ENCODE measurements around the gene PARD6B.

Gene PARD6B

GRCh38 chr20:50726955-50727791 is 4.2 kb upstream of the PARD6B start:
- Mint-ChIP-seq H3K27me3 (no peaks in the 10 kb centered on the region), H3K9me3 (no peaks in the 10 kb centered on the region), H3K27ac (no peak overlapping the region), H3K36me3 (no peaks in the 10 kb centered on the region), H3K4me3 (no peak overlapping the region), H3K4me1 (peaks cover 8% of the 10 kb centered on the region)
- no peak for ATAC-seq

GRCh38 chr20:50727792-50728485 is 3.4 kb upstream of the PARD6B start:
- no peaks in the 10 kb centered on the region for H3K36me3 Mint-ChIP-seq
- no peak for ATAC-seq

DNA sequence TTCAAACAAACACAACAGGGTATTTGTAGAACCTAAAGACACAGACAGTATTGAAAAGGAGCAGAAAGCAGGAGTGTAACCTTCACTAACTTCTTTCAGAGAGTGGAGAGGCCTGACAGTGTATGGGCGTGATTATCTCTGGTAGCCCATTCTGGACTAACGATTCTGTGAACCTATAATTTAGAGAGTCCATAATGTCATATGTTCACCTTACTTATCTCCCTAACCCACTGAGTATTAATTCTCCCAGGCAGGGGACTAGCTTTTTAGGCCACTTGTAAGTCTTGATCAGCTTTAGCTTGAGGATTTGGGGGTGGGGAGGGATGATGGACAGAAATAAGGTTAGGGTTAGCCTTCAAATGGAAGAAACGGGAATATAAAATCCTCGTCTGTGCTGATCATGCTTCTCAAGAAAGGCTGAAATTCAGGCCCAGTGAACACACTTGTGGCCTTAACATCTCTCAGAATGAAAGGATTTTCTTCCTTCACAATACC is 2.8 kb upstream of the PARD6B start:
- no peak overlapping the region for H3K27ac Mint-ChIP-seq
- H3K4me1 Mint-ChIP-seq = peaks cover 17% of the 10 kb centered on the region
- ATAC-seq = no peak
- H3K36me3 Mint-ChIP-seq = no peaks in the 10 kb centered on the region
- H3K9me3 Mint-ChIP-seq = no peaks in the 10 kb centered on the region
- H3K27me3 Mint-ChIP-seq = no peaks in the 10 kb centered on the region
- H3K4me3 Mint-ChIP-seq = no peak overlapping the region

More at GRCh38 chr20:50727792-50728485, 3.4 kb upstream of the PARD6B start:
- Mint-ChIP-seq H3K27ac (no peak overlapping the region), H3K4me1 (peaks cover 16% of the 10 kb centered on the region), H3K27me3 (no peaks in the 10 kb centered on the region), H3K4me3 (no peak overlapping the region), H3K9me3 (no peaks in the 10 kb centered on the region)

DNA sequence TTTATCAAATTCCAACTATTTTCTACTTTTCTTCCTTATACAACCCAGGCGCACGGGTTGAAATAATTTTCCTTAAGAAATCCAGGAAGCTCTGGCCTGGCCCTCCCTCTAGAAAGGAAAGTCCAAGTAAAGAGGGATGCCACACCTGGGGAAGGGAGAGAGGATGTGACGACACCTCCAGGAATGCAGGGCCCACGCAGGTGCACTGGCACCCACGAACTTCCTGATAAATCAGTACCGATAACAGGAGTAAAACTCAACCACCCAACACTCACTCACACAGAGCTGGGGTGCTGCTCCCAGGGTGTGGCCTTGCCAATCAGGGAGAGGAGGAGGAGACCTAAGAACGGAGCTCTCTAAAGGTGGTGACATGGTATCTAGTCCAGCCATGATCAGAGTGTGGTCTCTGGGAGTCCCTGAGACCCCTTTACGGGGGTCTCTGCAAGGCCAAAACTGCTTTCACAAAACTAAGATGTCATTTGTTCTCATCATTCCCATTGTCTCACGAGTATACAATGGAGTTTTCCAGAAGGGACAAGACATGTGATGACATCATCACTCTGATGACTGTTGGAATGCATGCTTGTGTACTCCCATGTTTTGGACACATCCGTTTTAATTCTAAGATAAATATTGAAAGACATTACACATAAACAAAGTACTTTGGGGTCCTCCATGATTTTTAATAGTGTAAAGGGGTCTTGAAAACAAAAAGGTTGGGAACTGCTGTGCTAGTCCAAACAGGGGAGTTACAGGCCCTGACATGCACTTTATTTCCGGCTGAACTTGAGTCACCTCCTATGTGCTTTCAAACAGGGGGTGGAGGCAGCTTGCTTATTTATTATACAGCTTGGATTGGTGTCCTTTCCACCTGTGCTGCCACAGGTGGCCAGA is 2.2 kb upstream of the PARD6B start:
- H3K27ac Mint-ChIP-seq = no peak overlapping the region
- H3K9me3 Mint-ChIP-seq = no peaks in the 10 kb centered on the region
- no peak overlapping the region for H3K4me3 Mint-ChIP-seq
- no peaks in the 10 kb centered on the region for H3K36me3 Mint-ChIP-seq
- H3K27me3 Mint-ChIP-seq = no peaks in the 10 kb centered on the region
- ATAC-seq = no peak
- H3K4me1 Mint-ChIP-seq = peaks cover 17% of the 10 kb centered on the region

- no peaks in the 10 kb centered on the region for H3K9me3 Mint-ChIP-seq
- peak overlapping the region; percentile 68 for H3K27ac Mint-ChIP-seq
- H3K27me3 Mint-ChIP-seq = no peaks in the 10 kb centered on the region
- ATAC-seq = no peak
- peak overlapping the region; percentile 84 for H3K4me3 Mint-ChIP-seq
- no peaks in the 10 kb centered on the region for H3K36me3 Mint-ChIP-seq
- peaks cover 20% of the 10 kb centered on the region for H3K4me1 Mint-ChIP-seq
These were observed 1.2 kb upstream of the PARD6B start for GRCh38 chr20:50729901-50730764.

DNA sequence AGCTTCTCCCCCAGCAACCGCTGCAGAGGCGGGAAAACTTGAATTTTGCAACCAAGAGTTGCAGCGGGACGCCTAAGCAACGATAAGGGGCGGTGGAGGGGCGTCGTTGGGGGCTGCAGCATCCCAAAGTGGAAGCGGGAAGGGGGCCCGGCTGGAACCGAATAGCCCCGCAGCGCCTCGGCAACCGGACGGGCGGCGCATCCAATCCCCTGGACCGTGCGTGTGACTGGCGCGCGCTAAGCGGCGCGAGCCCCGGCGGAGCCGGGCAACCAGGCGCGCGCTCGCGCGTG is 670 bp upstream of the PARD6B start:
- Mint-ChIP-seq H3K27ac (peak overlapping the region; percentile 68), H3K4me3 (peak overlapping the region; percentile 84), H3K9me3 (no peaks in the 10 kb centered on the region), H3K4me1 (peaks cover 25% of the 10 kb centered on the region), H3K27me3 (no peaks in the 10 kb centered on the region), H3K36me3 (peaks cover under 1% of the 10 kb centered on the region)
- no peak for ATAC-seq

DNA sequence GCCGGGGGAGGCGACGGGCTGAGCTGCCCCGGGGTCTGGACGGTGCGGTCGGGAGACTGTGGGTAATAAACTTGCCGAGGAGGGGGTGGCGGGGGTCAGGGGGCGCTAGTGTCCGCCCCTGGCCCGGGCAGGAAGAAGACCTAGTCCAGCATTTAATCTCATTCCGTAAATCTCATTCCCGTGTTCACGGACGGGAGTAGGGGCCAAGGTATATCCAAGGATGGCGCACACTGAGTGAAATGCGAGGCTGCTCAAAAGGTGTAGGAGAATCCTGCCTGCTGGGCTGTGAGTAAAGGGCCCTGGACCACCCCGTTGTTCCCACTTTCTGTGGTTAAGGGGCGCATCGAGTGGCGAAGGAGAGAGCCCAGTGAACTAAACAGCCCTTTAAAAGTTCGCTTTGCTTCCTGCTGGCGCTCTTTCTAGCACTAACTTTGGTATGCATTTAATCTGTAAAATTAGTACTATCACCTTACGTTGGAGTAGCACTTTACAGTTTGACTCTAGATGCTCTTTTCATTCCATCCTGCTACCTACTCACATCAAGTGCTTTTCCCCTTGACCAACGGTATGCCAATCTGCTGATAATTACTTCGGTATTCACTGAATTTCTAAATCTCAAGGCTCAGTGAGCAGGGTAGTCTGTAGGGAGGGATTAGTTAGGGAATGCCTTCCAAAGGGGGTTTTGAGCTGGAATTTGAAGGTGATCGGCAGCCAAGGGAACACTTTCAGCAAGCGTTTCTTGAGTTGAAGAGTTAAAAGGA is 730 bp downstream of the PARD6B start:
- peaks cover 31% of the 10 kb centered on the region for H3K4me1 Mint-ChIP-seq
- peak overlapping the region; percentile 84 for H3K4me3 Mint-ChIP-seq
- H3K27ac Mint-ChIP-seq = peak overlapping the region; percentile 68
- no peak for ATAC-seq
- H3K27me3 Mint-ChIP-seq = no peaks in the 10 kb centered on the region
- no peaks in the 10 kb centered on the region for H3K9me3 Mint-ChIP-seq
- H3K36me3 Mint-ChIP-seq = peaks cover 8% of the 10 kb centered on the region

GRCh38 chr20:50733644-50734349 is 2.4 kb downstream of the PARD6B start:
- H3K27me3 Mint-ChIP-seq = no peaks in the 10 kb centered on the region
- no peak overlapping the region for H3K27ac Mint-ChIP-seq
- peaks cover 31% of the 10 kb centered on the region for H3K4me1 Mint-ChIP-seq
- no peaks in the 10 kb centered on the region for H3K9me3 Mint-ChIP-seq
- peaks cover 11% of the 10 kb centered on the region for H3K36me3 Mint-ChIP-seq
- H3K4me3 Mint-ChIP-seq = no peak overlapping the region
- no peak for ATAC-seq

DNA sequence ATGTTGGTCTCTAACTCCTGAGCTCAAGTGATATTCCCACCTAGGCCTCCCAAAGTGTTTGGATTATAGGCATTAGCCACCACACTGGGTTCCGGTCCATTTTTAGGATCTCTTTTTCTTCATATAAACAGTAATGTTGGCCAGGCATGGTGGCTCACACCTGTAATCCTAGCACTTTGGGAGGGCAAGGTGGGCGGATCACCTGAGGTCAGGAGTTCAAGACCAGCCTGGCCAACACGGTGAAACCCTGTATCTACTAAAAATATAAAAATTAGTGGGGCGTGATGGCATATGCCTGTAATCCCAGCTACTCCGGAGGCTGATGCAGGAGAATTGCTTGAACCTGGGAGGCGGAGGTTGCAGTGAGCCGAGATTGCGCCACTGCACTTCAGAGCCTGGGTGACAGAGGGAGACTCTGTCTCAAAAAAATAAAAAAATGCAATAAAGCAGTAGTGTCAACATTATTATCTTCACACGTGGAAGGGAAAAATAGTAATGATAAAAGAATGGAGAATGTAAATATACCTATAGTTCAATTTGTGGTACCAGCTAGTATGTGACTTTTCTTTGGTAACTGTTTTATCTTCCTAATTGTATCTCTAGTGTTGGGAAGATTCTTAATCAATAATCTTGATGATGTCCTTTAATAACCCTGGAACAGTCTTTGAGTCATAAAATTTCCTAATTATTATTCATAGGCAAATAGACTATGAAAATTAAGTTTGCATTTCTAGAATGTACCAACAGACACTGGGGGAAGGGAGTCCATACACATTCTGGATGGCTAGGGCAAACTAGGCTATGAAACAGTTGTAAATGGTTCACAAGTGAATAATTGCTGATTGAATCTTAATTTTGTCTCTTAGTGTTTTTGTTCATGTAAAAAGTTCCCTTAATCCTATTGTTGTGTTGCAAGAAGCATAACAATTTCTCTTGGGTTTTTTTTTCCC is 3.6 kb downstream of the PARD6B start:
- Mint-ChIP-seq H3K27me3 (no peaks in the 10 kb centered on the region), H3K27ac (no peak overlapping the region), H3K36me3 (peaks cover 11% of the 10 kb centered on the region), H3K4me3 (no peak overlapping the region), H3K9me3 (no peaks in the 10 kb centered on the region), H3K4me1 (peaks cover 30% of the 10 kb centered on the region)
- ATAC-seq = no peak

- no peak for ATAC-seq
- no peaks in the 10 kb centered on the region for H3K27me3 Mint-ChIP-seq
- H3K27ac Mint-ChIP-seq = no peak overlapping the region
- H3K9me3 Mint-ChIP-seq = no peaks in the 10 kb centered on the region
- H3K4me3 Mint-ChIP-seq = no peak overlapping the region
- peaks cover 27% of the 10 kb centered on the region for H3K4me1 Mint-ChIP-seq
- H3K36me3 Mint-ChIP-seq = peaks cover 14% of the 10 kb centered on the region
These were observed 4.4 kb downstream of the PARD6B start for GRCh38 chr20:50735813-50736212.

DNA sequence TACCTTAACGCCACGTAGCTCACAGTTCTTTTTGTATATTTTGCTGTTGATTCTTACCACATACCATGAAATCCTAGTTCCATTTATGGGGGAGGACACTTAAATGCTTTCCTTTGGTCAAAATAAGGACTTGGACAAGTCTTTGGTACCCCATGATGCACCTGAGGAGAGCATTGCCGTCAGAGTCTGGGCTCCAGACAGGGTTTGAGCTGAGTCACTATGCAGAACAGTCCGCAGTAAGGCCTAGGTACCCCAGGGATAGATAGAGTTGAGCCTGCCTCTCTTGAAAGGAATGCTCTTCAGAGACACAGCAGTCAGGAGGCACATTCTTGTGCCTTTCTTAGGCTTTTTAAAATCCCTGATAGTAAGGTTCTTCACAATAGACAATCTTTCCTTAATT is 6.0 kb downstream of the PARD6B start:
- Mint-ChIP-seq H3K27me3 (no peaks in the 10 kb centered on the region), H3K36me3 (peaks cover 21% of the 10 kb centered on the region), H3K4me3 (no peak overlapping the region), H3K9me3 (no peaks in the 10 kb centered on the region), H3K27ac (no peak overlapping the region), H3K4me1 (peaks cover 30% of the 10 kb centered on the region)
- ATAC-seq = no peak

DNA sequence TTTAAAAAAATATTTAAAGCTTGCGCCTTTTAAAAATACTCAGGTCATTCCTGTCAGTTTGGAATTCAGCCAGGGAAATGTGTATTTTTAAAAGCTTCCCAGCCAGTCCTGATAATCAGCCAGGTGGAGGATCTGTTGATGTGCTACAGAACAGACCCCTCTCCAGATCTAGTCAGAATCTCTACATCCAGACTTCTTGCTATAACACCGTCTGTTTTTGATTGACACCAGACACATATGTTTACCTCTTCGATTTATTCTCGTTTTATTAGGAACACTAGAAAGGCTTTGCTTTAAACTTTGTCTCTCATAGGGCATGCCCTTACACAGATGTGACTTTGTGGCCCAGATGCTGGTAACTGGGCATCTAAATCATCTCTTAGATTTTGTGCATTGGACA is 11.7 kb downstream of the PARD6B start:
- H3K9me3 Mint-ChIP-seq = no peaks in the 10 kb centered on the region
- peaks cover 14% of the 10 kb centered on the region for H3K36me3 Mint-ChIP-seq
- no peaks in the 10 kb centered on the region for H3K27me3 Mint-ChIP-seq
- H3K4me3 Mint-ChIP-seq = no peak overlapping the region
- peaks cover 20% of the 10 kb centered on the region for H3K4me1 Mint-ChIP-seq
- no peak overlapping the region for H3K27ac Mint-ChIP-seq
- no peak for ATAC-seq
